K562 (cell line): Measurements from ENCODE around the gene METTL24. TPM values are rescaled to one million over a fixed set of nuclear protein-coding genes. Genes with fewer than 3 reads are reported as not detected.
A peak's percentile ranks its signal among the peaks of the same experiment; 100 is the strongest.

Source experiments
- ATAC-seq: fragments of 200-7000 bp; cut with Tn5 transposase; 3 replicates; pipeline ENCODE4 v1.9.1; 2020; ENCODE audit warnings: moderate library complexity
- BruUV-seq: library from RNA; stranded (reverse); fragments of 400-500 nt; replicated peaks from 2 replicates; lab custom pipeline; 2021; lab: Mats Ljungman, UMichigan
- CTCF ChIA-PET: fragments of 300-600 bp; formaldehyde crosslinking; extraction: SDS; loops from one replicate; lab custom pipeline; 2021; ENCODE audit warnings: low intra/inter-chr PET ratio; lab: Yijun Ruan, JAX
- POLR2A ChIA-PET: fragments of 300-600, 350-650 bp; sonication (Branson Sonifier 250); formaldehyde crosslinking; extraction: SDS; loops from one replicate; lab custom pipeline; 2021; ENCODE audit warnings: antibody characterized with exemption, inconsistent platforms; lab: Yijun Ruan, JAX
- DNase-seq, 4 experiments: peaks; one replicate each; pipeline versions ENCODE4 v3.0.0 to v3.0.0-alpha.2; 2011 to 2018; ENCODE audit warnings: low spot score in 3 of 4, mixed read lengths in 3 of 4; ENCODE audit errors: extremely low read depth in 1 of 4
- FAIRE-seq: peaks from 2 replicates; lab custom pipeline; 2011; peaks lifted over from hg19 to GRCh38; lab: Jason Lieb, UNC
- H2AFZ ChIP-seq: 2 replicates; pipeline ENCODE4 v1.6.0; 2011; ENCODE audit warnings: low read depth, low read length, control low read depth, inconsistent platforms
- H3K27ac ChIP-seq: fragments of 200-600 bp; 3 replicates; pipeline ENCODE4 v1.8.0; 2011; ENCODE audit warnings: low read depth, mild to moderate bottlenecking, control low read depth, inconsistent platforms, low read length, moderate library complexity, mixed read lengths; ENCODE audit errors: extremely low read depth
- H3K27me3 ChIP-seq, 2 experiments: fragments of 300-600 bp in 1 of 2; 2 replicates in 1 of 2; 3 replicates in 1 of 2; pipeline versions ENCODE4 v1.6.0 to v1.8.0; 2011; ENCODE audit warnings: inconsistent platforms in 2 of 2, low read length in 2 of 2, mild to moderate bottlenecking in 1 of 2, mixed read lengths in 1 of 2, moderate library complexity in 1 of 2; ENCODE audit not compliant: control insufficient read depth in 2 of 2, insufficient read depth in 2 of 2
- H3K36me3 ChIP-seq: fragments of 300-600 bp; 3 replicates; pipeline ENCODE4 v1.8.0; 2011; ENCODE audit warnings: mild to moderate bottlenecking, low read length, inconsistent platforms; ENCODE audit not compliant: control insufficient read depth, insufficient read depth
- H3K4me1 ChIP-seq, 2 experiments: fragments of 200-600 bp in 1 of 2; replicated peaks in 1 of 2; 2 replicates in 1 of 2; 3 replicates in 1 of 2; pipeline versions ENCODE4 v1.5.1 to v1.8.0; 2011; ENCODE audit warnings: inconsistent platforms in 2 of 2, low read length in 2 of 2, mild to moderate bottlenecking in 1 of 2, mixed read lengths in 1 of 2, moderate library complexity in 1 of 2; ENCODE audit not compliant: control insufficient read depth in 2 of 2, insufficient read depth in 2 of 2
- H3K4me2 ChIP-seq: 2 replicates; pipeline ENCODE4 v1.6.1; 2011; ENCODE audit warnings: low read length, control low read depth, inconsistent platforms, mixed read lengths; ENCODE audit not compliant: insufficient read depth
- H3K4me3 ChIP-seq: fragments of 200-600 bp; sonication (generic), shearing (Covaris generic); 2 replicates; pipeline ENCODE4 v1.5.1; 2016; ENCODE audit warnings: control low read depth, inconsistent platforms
- H3K79me2 ChIP-seq: fragments of 200-600 bp; 3 replicates; pipeline ENCODE4 v1.8.0; 2011; ENCODE audit warnings: low read length, inconsistent platforms; ENCODE audit not compliant: control insufficient read depth, insufficient read depth
- H3K9ac ChIP-seq, 2 experiments: 2 replicates each; pipeline versions ENCODE4 v1.6.0 to v1.6.1; 2011; ENCODE audit warnings: low read depth in 2 of 2, low read length in 2 of 2, control low read depth in 1 of 2, inconsistent platforms in 1 of 2, mild to moderate bottlenecking in 1 of 2, mixed read lengths in 1 of 2; ENCODE audit not compliant: insufficient read depth in 1 of 2
- H3K9me1 ChIP-seq: one replicate; pipeline ENCODE4 v1.6.0; 2011; ENCODE audit warnings: inconsistent platforms, mild to moderate bottlenecking, low read length, moderate library complexity; ENCODE audit not compliant: control insufficient read depth, insufficient read depth
- H3K9me3 ChIP-seq: replicated peaks from 2 replicates; pipeline ENCODE4 v1.5.1; 2011; ENCODE audit warnings: low read depth, low read length, inconsistent platforms; ENCODE audit not compliant: control insufficient read depth, insufficient read depth
- H4K20me1 ChIP-seq: replicated peaks from 2 replicates; pipeline ENCODE4 v1.6.1; 2011; ENCODE audit warnings: low read length, inconsistent platforms, mixed read lengths; ENCODE audit not compliant: control insufficient read depth, insufficient read depth
- SMC3 ChIP-seq: conservative IDR thresholded peaks from 2 replicates; pipeline ENCODE4 v1.6.1; 2011; ENCODE audit warnings: low read depth, low read length, improper control_type of control experiment; ENCODE audit not compliant: insufficient read depth
- TAL1 ChIP-seq: fragments of 450-650 bp; IDR thresholded peaks from 2 replicates; pipeline ENCODE4 v1.6.1; 2016; ENCODE audit warnings: mild to moderate bottlenecking
- WGBS: fragments of 100-300 bp; shearing (Covaris generic); methylation state at CpG from one replicate; pipeline ENCODE4 v1.1.6; 2016; ENCODE audit warnings: low coverage, mixed read lengths; ENCODE audit not compliant: insufficient coverage; ENCODE audit errors: missing lambda C conversion rate; 5-methylcytosine and 5-hydroxymethylcytosine counted together
- in situ Hi-C: fragments of 300-500 bp; cut with MboI; formaldehyde crosslinking; loops from 4 replicates; pipeline ENCODE4 v1.15.0; 2018; ENCODE audit warnings: inconsistent platforms, mixed read lengths
- intact Hi-C: fragments of 100-400 bp; cut with micrococcal nuclease; formaldehyde crosslinking; loops from 2 replicates; pipeline ENCODE4 v1.14.2; 2022
- polyA plus RNA-seq, 8 experiments: library from polyadenylated mRNA; depleted of rRNA in 4 of 8; stranded (reverse) in 5 of 8; unstranded in 3 of 8; fragments of >200 nt; fragmentation: Nextera tagmentation in 2 of 8; fragmentation: Illumina TruSeq in 1 of 8; extraction: Ambion mirVana in 2 of 8; extraction: Trizol in 1 of 8; gene quantifications; 2 replicates each; pipeline versions ENCODE4 v1.2.1 to v1.2.3, GENCODE V29; 2011 to 2014; ENCODE audit warnings: inconsistent platforms in 1 of 8, missing spikeins in 1 of 8
- total RNA-seq, 7 experiments: library from RNA; depleted of rRNA in 6 of 7; stranded (reverse); fragments of >200 nt in 6 of 7; fragmentation: Illumina TruSeq in 2 of 7; extraction: Trizol in 2 of 7; gene quantifications; 2 replicates each; pipeline versions ENCODE4 v1.2.1 to v1.2.3, GENCODE V29; 2011 to 2021; ENCODE audit warnings: low replicate concordance in 1 of 7
- TF ChIP-seq, protein P1 (sequence below): fragments of 450-650 bp; conservative IDR thresholded peaks from 2 replicates; pipeline ENCODE4 v1.6.1; 2016; ENCODE audit warnings: missing genetic modification characterization, low read depth, mild to moderate bottlenecking, control low read depth, missing compliant biosample characterization

The METTL24 gene
- total and polyA plus RNA-seq, 9 of the 15 experiments (the other 6 are each of a cell fraction or from before 2014, with no cell fraction given): not detected

GRCh38 chr6:110392727-110393126, 34.6 kb upstream of the METTL24 start:
- Histone ChIP-seq H3K4me2 (no peak overlapping the region), H3K9me1 (no peaks in the 10 kb centered on the region), H3K4me3 (no peak overlapping the region), H3K9ac (no peak overlapping the region), H2AFZ (no peak overlapping the region), H4K20me1 (no peaks in the 10 kb centered on the region), H3K36me3 (no peaks in the 10 kb centered on the region), H3K79me2 (no peaks in the 10 kb centered on the region), H3K9me3 (no peaks in the 10 kb centered on the region), H3K4me1 (peaks cover 0 to 3% of the 10 kb centered on the region in 2 experiments; a peak in 2 of 5 replicates), H3K27ac (no peak overlapping the region), H3K27me3 (peaks cover 0 to 17% of the 10 kb centered on the region in 2 experiments; a peak in 2 of 5 replicates)
- CTCF ChIA-PET: interaction anchor here (1.4 kb wide), 1 partner anchor 688 kb away, joined by 4 read pairs; no protein-coding TSS in a partner anchor
- DNase-seq (no peak), ATAC-seq (peak; percentile 70; the same call in 2 of the 3 replicates), FAIRE-seq (no peak)
- intact Hi-C loops (loop anchor here (5.0 to 10.0 kb wide), 3 partner anchors 355 to 865 kb away; no protein-coding TSS in a partner anchor), in situ Hi-C loops (loop anchor here (5.0 to 25.0 kb wide), 4 partner anchors 218 to 855 kb away; partner anchors contain the start of gene WASF1)
- WGBS: under 1% methylated on average over 9 of the region's 9 CpGs
- POLR2A ChIA-PET: interaction anchor here (0.6 kb wide), 1 partner anchor 497 kb away, joined by 3 read pairs; no protein-coding TSS in a partner anchor
- TF ChIP-seq, protein P1, sequence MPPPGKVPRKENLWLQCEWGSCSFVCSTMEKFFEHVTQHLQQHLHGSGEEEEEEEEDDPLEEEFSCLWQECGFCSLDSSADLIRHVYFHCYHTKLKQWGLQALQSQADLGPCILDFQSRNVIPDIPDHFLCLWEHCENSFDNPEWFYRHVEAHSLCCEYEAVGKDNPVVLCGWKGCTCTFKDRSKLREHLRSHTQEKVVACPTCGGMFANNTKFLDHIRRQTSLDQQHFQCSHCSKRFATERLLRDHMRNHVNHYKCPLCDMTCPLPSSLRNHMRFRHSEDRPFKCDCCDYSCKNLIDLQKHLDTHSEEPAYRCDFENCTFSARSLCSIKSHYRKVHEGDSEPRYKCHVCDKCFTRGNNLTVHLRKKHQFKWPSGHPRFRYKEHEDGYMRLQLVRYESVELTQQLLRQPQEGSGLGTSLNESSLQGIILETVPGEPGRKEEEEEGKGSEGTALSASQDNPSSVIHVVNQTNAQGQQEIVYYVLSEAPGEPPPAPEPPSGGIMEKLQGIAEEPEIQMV (tag): no peak
- no peak for TF ChIP-seq TAL1
- TF ChIP-seq SMC3: no peak
- no TSS peak for BruUV-seq
